ENCODE data around the gene ANKH. TPM values are rescaled to one million over a fixed set of nuclear protein-coding genes. Genes with fewer than 3 reads are reported as not detected.
"Not testable (repeated sequence)": the region's sequence is repeated elsewhere in the genome, so short reads cannot be mapped to it uniquely, and the experiment has no call there.

The ANKH gene
- polyA plus RNA-seq, 1 donor (not counting 4 experiments of a cell fraction or from before 2014, with no cell fraction given) = 13.8 TPM

- Histone ChIP-seq H3K36me3 (ENCODE audit: control insufficient read depth in 2 of 2, extremely low read depth in 1 of 2, insufficient read depth in 2 of 2, low read length in 2 of 2) (no peaks in the 10 kb centered on the region), H4K20me1 (ENCODE audit: control insufficient read depth, extremely low read depth, insufficient read depth, low read length) (no peaks in the 10 kb centered on the region), H3K9me3 (ENCODE audit: control insufficient read depth, low read depth, low read length) (no peaks in the 10 kb centered on the region), H2AFZ (ENCODE audit: control insufficient read depth, low read length) (no peak overlapping the region), H3K27me3 (ENCODE audit: control insufficient read depth, extremely low read depth, insufficient read depth, low read length) (no peaks in the 10 kb centered on the region), H3K4me2 (ENCODE audit: control insufficient read depth, extremely low read depth, insufficient read depth, low read depth, low read length) (no peak overlapping the region), H3K9me1 (ENCODE audit: control insufficient read depth, extremely low read depth, insufficient read depth, low read length) (no peaks in the 10 kb centered on the region), H3K79me2 (ENCODE audit: control insufficient read depth, insufficient read depth, low read length) (no peaks in the 10 kb centered on the region), H3K4me3 (ENCODE audit: control insufficient read depth in 2 of 3, extremely low read depth in 1 of 3, insufficient read depth in 2 of 3, low read depth in 1 of 3, low read length in 3 of 3) (no peak overlapping the region), H3K9ac (ENCODE audit: control insufficient read depth, extremely low read depth, insufficient read depth, low read length) (no peak overlapping the region), H3K27ac (ENCODE audit: control insufficient read depth, insufficient read depth, low read length) (no peak overlapping the region), H3K4me1 (ENCODE audit: control insufficient read depth, extremely low read depth, insufficient read depth, low read length) (peaks cover 2% of the 10 kb centered on the region)
- no peak for FAIRE-seq
- no peak for DNase-seq (ENCODE audit: low read depth, low spot score)
- dilution Hi-C loops (cut with MboI; ENCODE audit: extremely low pct_ligation_motif_present, low sequenced_read_pairs) = no loop called here
- TF ChIP-seq EZH2 (IDR thresholded peaks at IDR 0.05; ENCODE audit: low read length) (no peak), CTCF (optimal IDR thresholded peaks at IDR 0.05 in 1 of 3, IDR thresholded peaks at IDR 0.05 in 1 of 3, conservative IDR thresholded peaks at IDR 0.05 in 1 of 3; ENCODE audit: extremely low read depth in 1 of 3, insufficient read depth in 2 of 3, low read length in 3 of 3) (no peak)
These were observed 31.0 kb downstream of the ANKH start for GRCh38 chr5:14840624-14841023.

- FAIRE-seq = no peak
- H4K20me1 ChIP-seq (ENCODE audit: control insufficient read depth, extremely low read depth, insufficient read depth, low read length) = no peaks in the 10 kb centered on the region
These were observed 32.9 kb downstream of the ANKH start for GRCh38 chr5:14838396-14839319.

GRCh38 chr5:14837423-14838122, 34.0 kb downstream of the ANKH start:
- H3K4me1 ChIP-seq (ENCODE audit: control insufficient read depth, extremely low read depth, insufficient read depth, low read length); H3K36me3 ChIP-seq (ENCODE audit: control insufficient read depth in 2 of 2, extremely low read depth in 1 of 2, insufficient read depth in 2 of 2, low read length in 2 of 2); H3K27me3 ChIP-seq (ENCODE audit: control insufficient read depth, extremely low read depth, insufficient read depth, low read length); H3K4me2 ChIP-seq (ENCODE audit: control insufficient read depth, extremely low read depth, insufficient read depth, low read depth, low read length); DNase-seq (ENCODE audit: low read depth, low spot score); H2AFZ ChIP-seq (ENCODE audit: control insufficient read depth, low read length); FAIRE-seq; H3K27ac ChIP-seq (ENCODE audit: control insufficient read depth, insufficient read depth, low read length); H3K9me1 ChIP-seq (ENCODE audit: control insufficient read depth, extremely low read depth, insufficient read depth, low read length); H3K4me3 ChIP-seq (ENCODE audit: control insufficient read depth in 2 of 3, extremely low read depth in 1 of 3, insufficient read depth in 2 of 3, low read depth in 1 of 3, low read length in 3 of 3); H3K79me2 ChIP-seq (ENCODE audit: control insufficient read depth, insufficient read depth, low read length); H4K20me1 ChIP-seq (ENCODE audit: control insufficient read depth, extremely low read depth, insufficient read depth, low read length); H3K9me3 ChIP-seq (ENCODE audit: control insufficient read depth, low read depth, low read length); H3K9ac ChIP-seq (ENCODE audit: control insufficient read depth, extremely low read depth, insufficient read depth, low read length); dilution Hi-C loops (cut with MboI; ENCODE audit: extremely low pct_ligation_motif_present, low sequenced_read_pairs): not testable (repeated sequence)

More at GRCh38 chr5:14838396-14839319, 32.9 kb downstream of the ANKH start:
- H3K27me3 ChIP-seq (ENCODE audit: control insufficient read depth, extremely low read depth, insufficient read depth, low read length) = no peaks in the 10 kb centered on the region
- H3K4me2 ChIP-seq (ENCODE audit: control insufficient read depth, extremely low read depth, insufficient read depth, low read depth, low read length) = no peak overlapping the region
- dilution Hi-C loops (cut with MboI; ENCODE audit: extremely low pct_ligation_motif_present, low sequenced_read_pairs) = no loop called here
- no peak for DNase-seq (ENCODE audit: low read depth, low spot score)
- TF ChIP-seq CTCF (optimal IDR thresholded peaks at IDR 0.05 in 1 of 3, IDR thresholded peaks at IDR 0.05 in 1 of 3, conservative IDR thresholded peaks at IDR 0.05 in 1 of 3; ENCODE audit: extremely low read depth in 1 of 3, insufficient read depth in 2 of 3, low read length in 3 of 3) = peak in 1 of 3 experiments; percentile 2
- TF ChIP-seq EZH2 (IDR thresholded peaks at IDR 0.05; ENCODE audit: low read length) = no peak
- H3K4me1 ChIP-seq (ENCODE audit: control insufficient read depth, extremely low read depth, insufficient read depth, low read length) = peaks cover 2% of the 10 kb centered on the region
- H3K36me3 ChIP-seq (ENCODE audit: control insufficient read depth in 2 of 2, extremely low read depth in 1 of 2, insufficient read depth in 2 of 2, low read length in 2 of 2) = no peaks in the 10 kb centered on the region
- H3K79me2 ChIP-seq (ENCODE audit: control insufficient read depth, insufficient read depth, low read length) = no peaks in the 10 kb centered on the region
- peak overlapping the region; percentile 6 for H2AFZ ChIP-seq (ENCODE audit: control insufficient read depth, low read length)
- H3K9ac ChIP-seq (ENCODE audit: control insufficient read depth, extremely low read depth, insufficient read depth, low read length) = no peak overlapping the region
- no peaks in the 10 kb centered on the region for H3K9me1 ChIP-seq (ENCODE audit: control insufficient read depth, extremely low read depth, insufficient read depth, low read length)
- no peaks in the 10 kb centered on the region for H3K9me3 ChIP-seq (ENCODE audit: control insufficient read depth, low read depth, low read length)
- no peak overlapping the region for H3K4me3 ChIP-seq (ENCODE audit: control insufficient read depth in 2 of 3, extremely low read depth in 1 of 3, insufficient read depth in 2 of 3, low read depth in 1 of 3, low read length in 3 of 3)
- H3K27ac ChIP-seq (ENCODE audit: control insufficient read depth, insufficient read depth, low read length) = no peak overlapping the region
